ENCODE data around the gene SF3A2. TPM values are rescaled to one million over a fixed set of nuclear protein-coding genes. Genes with fewer than 3 reads are reported as not detected.
"Not testable (repeated sequence)": the region's sequence is repeated elsewhere in the genome, so short reads cannot be mapped to it uniquely, and the experiment has no call there.

SF3A2 gene
- total RNA-seq, 2 experiments from 2014 or later: 146 to 192 TPM

- CTCF ChIA-PET: interaction anchor here (0.6 to 2.0 kb wide), 6 partner anchors 13 to 177 kb away, joined by 3 to 8 read pairs (median 5); no protein-coding TSS in a partner anchor
- Mint-ChIP-seq H3K27ac (peak overlapping the region; percentile 80), H3K9me3 (ENCODE audit: low read depth) (no peaks in the 10 kb centered on the region), H3K36me3 (ENCODE audit: low read depth) (peaks cover 42% of the 10 kb centered on the region), H3K4me3 (peak overlapping the region; percentile 89), H3K4me1 (peaks cover 25% of the 10 kb centered on the region), H3K27me3 (no peaks in the 10 kb centered on the region)
- intact Hi-C loops (cut with DNase I, micrococcal nuclease): loop anchor here (2.0 to 10.0 kb wide), 3 partner anchors 117 to 348 kb away; no protein-coding TSS in a partner anchor
- POLR2A ChIA-PET: interaction anchor here (0.7 kb wide), 1 partner anchor 103 kb away, joined by 3 read pairs; no protein-coding TSS in a partner anchor
- DNase-seq (no peak), ATAC-seq (no peak)
Observed at GRCh38 chr19:2274185-2274711, 37.6 kb downstream of the SF3A2 start.

- intact Hi-C loops (cut with DNase I, micrococcal nuclease): loop anchor here (2.0 to 10.0 kb wide), 3 partner anchors 116 to 347 kb away; no protein-coding TSS in a partner anchor
- Mint-ChIP-seq H3K4me3 (peak overlapping the region; percentile 12), H3K4me1 (peaks cover 25% of the 10 kb centered on the region), H3K27me3 (no peaks in the 10 kb centered on the region), H3K27ac (no peak overlapping the region), H3K36me3 (ENCODE audit: low read depth) (peaks cover 37% of the 10 kb centered on the region), H3K9me3 (ENCODE audit: low read depth) (no peaks in the 10 kb centered on the region)
- ChIA-PET POLR2A (interaction anchor here (1.1 to 1.3 kb wide), 2 partner anchors 14 to 34 kb away, joined by 3 read pairs; no protein-coding TSS in a partner anchor), CTCF (interaction anchor here (0.5 to 2.0 kb wide), 5 partner anchors 13 to 177 kb away, joined by 3 to 8 read pairs (median 5); no protein-coding TSS in a partner anchor)
- DNase-seq (peak; percentile 64), ATAC-seq (no peak)
Observed at GRCh38 chr19:2274931-2275535, 38.4 kb downstream of the SF3A2 start.

GRCh38 chr19:2275588-2276428 is 39.2 kb downstream of the SF3A2 start:
- POLR2A ChIA-PET: interaction anchor here (1.1 to 1.3 kb wide), 2 partner anchors 13 to 35 kb away, joined by 3 read pairs; no protein-coding TSS in a partner anchor
- Mint-ChIP-seq H3K4me3 (no peak overlapping the region), H3K27me3 (no peaks in the 10 kb centered on the region), H3K36me3 (ENCODE audit: low read depth) (peaks cover 35% of the 10 kb centered on the region), H3K4me1 (peaks cover 25% of the 10 kb centered on the region), H3K27ac (no peak overlapping the region), H3K9me3 (ENCODE audit: low read depth) (no peaks in the 10 kb centered on the region)
- no peak for ATAC-seq
- no peak for DNase-seq
- intact Hi-C loops (cut with DNase I, micrococcal nuclease): loop anchor here (2.0 to 10.0 kb wide), 2 partner anchors 115 to 119 kb away; no protein-coding TSS in a partner anchor
- CTCF ChIA-PET: interaction anchor here (1.0 to 1.8 kb wide), 2 partner anchors 12 kb away, joined by 3 to 8 read pairs; no protein-coding TSS in a partner anchor

GRCh38 chr19:2276429-2276986 is 39.9 kb downstream of the SF3A2 start:
- Mint-ChIP-seq H3K4me1 (peaks cover 23% of the 10 kb centered on the region), H3K36me3 (ENCODE audit: low read depth) (peaks cover 31% of the 10 kb centered on the region), H3K9me3 (ENCODE audit: low read depth) (no peaks in the 10 kb centered on the region), H3K27ac (no peak overlapping the region), H3K4me3 (no peak overlapping the region), H3K27me3 (no peaks in the 10 kb centered on the region)
- ATAC-seq: no peak
- DNase-seq: no peak
- intact Hi-C loops (cut with DNase I, micrococcal nuclease): loop anchor here in 1 of 2 experiments (10.0 kb wide), 1 partner anchor 118 kb away; no protein-coding TSS in a partner anchor
- CTCF ChIA-PET: interaction anchor here (0.6 to 1.0 kb wide), 3 partner anchors 11 to 386 kb away, joined by 3 to 4 read pairs (median 3); no protein-coding TSS in a partner anchor
- POLR2A ChIA-PET: interaction anchor here (0.6 to 2.8 kb wide), 3 partner anchors 12 to 865 kb away, joined by 3 to 18 read pairs (median 3); no protein-coding TSS in a partner anchor

- Mint-ChIP-seq H3K27me3 (no peaks in the 10 kb centered on the region), H3K36me3 (ENCODE audit: low read depth) (peaks cover 27% of the 10 kb centered on the region), H3K27ac (no peak overlapping the region), H3K9me3 (ENCODE audit: low read depth) (no peaks in the 10 kb centered on the region), H3K4me3 (no peak overlapping the region), H3K4me1 (peaks cover 26% of the 10 kb centered on the region)
- intact Hi-C loops (cut with DNase I, micrococcal nuclease): loop anchor here in 1 of 2 experiments (10.0 kb wide), 1 partner anchor 118 kb away; no protein-coding TSS in a partner anchor
- ChIA-PET CTCF (interaction anchor here (0.6 to 1.0 kb wide), 3 partner anchors 11 to 386 kb away, joined by 3 to 4 read pairs (median 3); no protein-coding TSS in a partner anchor), POLR2A (interaction anchor here (0.6 to 2.8 kb wide), 3 partner anchors 11 to 865 kb away, joined by 3 to 18 read pairs (median 3); no protein-coding TSS in a partner anchor)
- ATAC-seq (no peak), DNase-seq (no peak)
Observed at GRCh38 chr19:2277138-2277537, 40.5 kb downstream of the SF3A2 start.

- Mint-ChIP-seq H3K36me3 (ENCODE audit: low read depth) (peaks cover 16% of the 10 kb centered on the region), H3K27ac (no peak overlapping the region), H3K4me1 (peaks cover 24% of the 10 kb centered on the region), H3K4me3 (no peak overlapping the region), H3K9me3 (ENCODE audit: low read depth) (no peaks in the 10 kb centered on the region), H3K27me3 (no peaks in the 10 kb centered on the region)
- DNase-seq (no peak), ATAC-seq (no peak)
- ChIA-PET POLR2A (interaction anchor here (2.8 kb wide), 1 partner anchor 10 kb away, joined by 18 read pairs; no protein-coding TSS in a partner anchor), CTCF (interaction anchor here (0.8 kb wide), 1 partner anchor 39 kb away, joined by 4 read pairs; no protein-coding TSS in a partner anchor)
- intact Hi-C loops (cut with DNase I, micrococcal nuclease): loop anchor here in 1 of 2 experiments (10.0 kb wide), 1 partner anchor 116 kb away; no protein-coding TSS in a partner anchor
Observed at GRCh38 chr19:2278459-2279158, 42.0 kb downstream of the SF3A2 start.

GRCh38 chr19:2280633-2281264 is 44.1 kb downstream of the SF3A2 start:
- H3K4me1 Mint-ChIP-seq: peaks cover 12% of the 10 kb centered on the region
- H3K27me3 Mint-ChIP-seq: no peaks in the 10 kb centered on the region
- H3K27ac Mint-ChIP-seq: no peak overlapping the region
- DNase-seq: no peak
- ATAC-seq: no peak
- no peak overlapping the region for H3K4me3 Mint-ChIP-seq
- ChIA-PET POLR2A (no interaction called here), CTCF (no interaction called here)
- peaks cover 4% of the 10 kb centered on the region for H3K36me3 Mint-ChIP-seq (ENCODE audit: low read depth)
- intact Hi-C loops (cut with DNase I, micrococcal nuclease): no loop called here
- H3K9me3 Mint-ChIP-seq (ENCODE audit: low read depth): no peaks in the 10 kb centered on the region

GRCh38 chr19:2281265-2282061 is 44.8 kb downstream of the SF3A2 start:
- intact Hi-C loops (cut with DNase I, micrococcal nuclease): not testable (repeated sequence)

GRCh38 chr19:2282062-2282861 is 45.6 kb downstream of the SF3A2 start, which contains the start of gene PEAK3:
Gene PEAK3 (minus strand): TSS chr19:2282175. CDS start chr19:2280931, 1,244 bp downstream.
- H3K4me1 Mint-ChIP-seq: peaks cover 12% of the 10 kb centered on the region
- intact Hi-C loops (cut with DNase I, micrococcal nuclease): no loop called here
- POLR2A ChIA-PET: no interaction called here
- CTCF ChIA-PET: interaction anchor here (0.6 kb wide), 1 partner anchor 45 kb away, joined by 3 read pairs; no protein-coding TSS in a partner anchor
- H3K9me3 Mint-ChIP-seq (ENCODE audit: low read depth): no peaks in the 10 kb centered on the region
- H3K27me3 Mint-ChIP-seq: no peaks in the 10 kb centered on the region
- ATAC-seq (peak; percentile 40), DNase-seq (peak; percentile 56)
- H3K36me3 Mint-ChIP-seq (ENCODE audit: low read depth): no peaks in the 10 kb centered on the region
- no peak within 1 kb of the TSS for H3K4me3 Mint-ChIP-seq
- H3K27ac Mint-ChIP-seq: no peak within 1 kb of the TSS

More at GRCh38 chr19:2281265-2282061, 44.8 kb downstream of the SF3A2 start:
- H3K36me3 Mint-ChIP-seq (ENCODE audit: low read depth); H3K27ac Mint-ChIP-seq; H3K9me3 Mint-ChIP-seq (ENCODE audit: low read depth); ATAC-seq; CTCF ChIA-PET; H3K27me3 Mint-ChIP-seq; DNase-seq; POLR2A ChIA-PET; H3K4me3 Mint-ChIP-seq: not testable (repeated sequence)
- peaks cover 12% of the 10 kb centered on the region for H3K4me1 Mint-ChIP-seq
